ENCODE data around the gene ADAMTSL2. TPM values are rescaled to one million over a fixed set of nuclear protein-coding genes. Genes with fewer than 3 reads are reported as not detected.
A peak's percentile ranks its signal among the peaks of the same experiment; 100 is the strongest.

The ADAMTSL2 gene
- total and polyA plus RNA-seq, 2 of the 13 experiments (the other 11 are each of a cell fraction or from before 2014, with no cell fraction given): 1.9 to 3.8 TPM

GRCh38 chr9:133506653-133507038, 27.9 kb upstream of the ADAMTSL2 start (continued):
- no peak for TF ChIP-seq ZNF136 (CRISPR knock-in tag; IDR thresholded peaks at IDR 0.05; ENCODE audit: low read depth)
- peak; percentile 57 for TF ChIP-seq ZBTB14 (CRISPR knock-in tag; IDR thresholded peaks at IDR 0.05)
- peak; percentile 84 for TF ChIP-seq MEIS2 (CRISPR knock-in tag; IDR thresholded peaks at IDR 0.05)
- TF ChIP-seq ZNF318 (CRISPR knock-in tag; IDR thresholded peaks at IDR 0.05): no peak
- no peak for TF ChIP-seq MNT (IDR thresholded peaks at IDR 0.05)
- no peak for TF ChIP-seq ZNF274 (CRISPR knock-in tag; IDR thresholded peaks at IDR 0.05)
- no peak for TF ChIP-seq ZNF253 (CRISPR knock-in tag; IDR thresholded peaks at IDR 0.05; ENCODE audit: borderline replicate concordance)
- peak; percentile 74 for TF ChIP-seq SAFB2 (CRISPR knock-in tag; IDR thresholded peaks at IDR 0.05; ENCODE audit: borderline replicate concordance, low read depth)
- TF ChIP-seq ZFP1 (CRISPR knock-in tag; IDR thresholded peaks at IDR 0.05): peak; percentile 72; the same call in 1 of the 2 replicates
- TF ChIP-seq MED1 (CRISPR knock-in tag; IDR thresholded peaks at IDR 0.05): peak; percentile 90
- TF ChIP-seq ZC3H4 (CRISPR knock-in tag; IDR thresholded peaks at IDR 0.05; ENCODE audit: borderline replicate concordance): no peak
- TF ChIP-seq NFRKB (IDR thresholded peaks at IDR 0.05): no peak
- TF ChIP-seq GFI1 (CRISPR knock-in tag; IDR thresholded peaks at IDR 0.05; ENCODE audit: borderline replicate concordance): 0 out of 2 replicates have a peak, but pooled peaks have one; percentile 46
- TF ChIP-seq ZNF30 (CRISPR knock-in tag; IDR thresholded peaks at IDR 0.05): 0 out of 2 replicates have a peak, but pooled peaks have one; percentile 44
- TF ChIP-seq ZNF432 (CRISPR knock-in tag; IDR thresholded peaks at IDR 0.05; ENCODE audit: borderline replicate concordance): no peak
- TF ChIP-seq RNF2 (conservative IDR thresholded peaks at IDR 0.05; ENCODE audit: low read depth): no peak; the same call in none of the 2 replicates
- TF ChIP-seq ZNF891 (CRISPR knock-in tag; IDR thresholded peaks at IDR 0.05): peak; percentile 73; the same call in 1 of the 2 replicates
- TF ChIP-seq RBM22 (optimal IDR thresholded peaks at IDR 0.05; ENCODE audit: low read length): no peak
- no peak for TF ChIP-seq SIN3A (IDR thresholded peaks at IDR 0.05; ENCODE audit: borderline replicate concordance, low read depth, low read length)
- TF ChIP-seq RBM39 (IDR thresholded peaks at IDR 0.05; ENCODE audit: low read depth, low read length, poor library complexity, severe bottlenecking): no peak
